HL-60 (cell line): Measurements from ENCODE around the gene ALDH4A1.

Experiments used
- POLR2AphosphoS5 ChIP-seq: IDR thresholded peaks from 2 replicates; pipeline ENCODE4 v1.6.1; 2012; ENCODE audit warnings: low read depth
- TF ChIP-seq, protein P1 (sequence below): IDR thresholded peaks from one replicate; pipeline ENCODE4 v1.5.1; 2011; ENCODE audit warnings: low read length, control low read depth, inconsistent platforms; ENCODE audit not compliant: insufficient read depth

GRCh38 chr1:18828224-18828623 lies 74.1 kb downstream of the ALDH4A1 start:
- TF ChIP-seq POLR2AphosphoS5: no peak
- TF ChIP-seq, protein P1, sequence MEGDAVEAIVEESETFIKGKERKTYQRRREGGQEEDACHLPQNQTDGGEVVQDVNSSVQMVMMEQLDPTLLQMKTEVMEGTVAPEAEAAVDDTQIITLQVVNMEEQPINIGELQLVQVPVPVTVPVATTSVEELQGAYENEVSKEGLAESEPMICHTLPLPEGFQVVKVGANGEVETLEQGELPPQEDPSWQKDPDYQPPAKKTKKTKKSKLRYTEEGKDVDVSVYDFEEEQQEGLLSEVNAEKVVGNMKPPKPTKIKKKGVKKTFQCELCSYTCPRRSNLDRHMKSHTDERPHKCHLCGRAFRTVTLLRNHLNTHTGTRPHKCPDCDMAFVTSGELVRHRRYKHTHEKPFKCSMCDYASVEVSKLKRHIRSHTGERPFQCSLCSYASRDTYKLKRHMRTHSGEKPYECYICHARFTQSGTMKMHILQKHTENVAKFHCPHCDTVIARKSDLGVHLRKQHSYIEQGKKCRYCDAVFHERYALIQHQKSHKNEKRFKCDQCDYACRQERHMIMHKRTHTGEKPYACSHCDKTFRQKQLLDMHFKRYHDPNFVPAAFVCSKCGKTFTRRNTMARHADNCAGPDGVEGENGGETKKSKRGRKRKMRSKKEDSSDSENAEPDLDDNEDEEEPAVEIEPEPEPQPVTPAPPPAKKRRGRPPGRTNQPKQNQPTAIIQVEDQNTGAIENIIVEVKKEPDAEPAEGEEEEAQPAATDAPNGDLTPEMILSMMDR: no peak
